DND-41 (cell line): ENCODE measurements around the gene CYP46A1.
"Not testable (repeated sequence)": the region's sequence is repeated elsewhere in the genome, so short reads cannot be mapped to it uniquely, and the experiment has no call there.

ENCODE experiments used
- ATAC-seq: fragments of 200-7000 bp; cut with Tn5 transposase; 3 replicates; pipeline ENCODE4 v1.9.1; 2021; ENCODE audit warnings: low read depth; ENCODE audit not compliant: insufficient read depth
- DNase-seq: peaks from one replicate; pipeline ENCODE4 v3.0.0-alpha.2; 2020
- H2AFZ ChIP-seq: 2 replicates; pipeline ENCODE4 v1.6.0; 2012; ENCODE audit warnings: low read depth, low read length
- H3K27ac ChIP-seq: 2 replicates; pipeline ENCODE4 v1.5.1; 2012; ENCODE audit warnings: low read length, inconsistent platforms
- H3K27me3 ChIP-seq: fragments of 200-600 bp; sonication (generic); 2 replicates; pipeline ENCODE4 v1.6.0; 2012; ENCODE audit warnings: low read length, mild to moderate bottlenecking, inconsistent platforms; ENCODE audit not compliant: insufficient read depth, poor library complexity
- H3K36me3 ChIP-seq: 2 replicates; pipeline ENCODE4 v1.5.1; 2012; ENCODE audit warnings: low read length, inconsistent platforms; ENCODE audit not compliant: insufficient read depth
- H3K4me1 ChIP-seq: 2 replicates; pipeline ENCODE4 v1.5.1; 2012; ENCODE audit warnings: mild to moderate bottlenecking, low read length; ENCODE audit not compliant: insufficient read depth
- H3K4me2 ChIP-seq: 2 replicates; pipeline ENCODE4 v1.6.0; 2012; ENCODE audit warnings: mild to moderate bottlenecking, moderate library complexity, low read length, inconsistent platforms; ENCODE audit not compliant: insufficient read depth
- H3K4me3 ChIP-seq, 2 experiments: fragments of 200-600 bp in 1 of 2; shearing (Covaris generic) in 1 of 2; 2 replicates each; pipeline ENCODE4 v1.5.1; 2012 to 2016; ENCODE audit warnings: inconsistent platforms in 2 of 2, low read length in 2 of 2, mild to moderate bottlenecking in 2 of 2, low read depth in 1 of 2, moderate library complexity in 1 of 2
- H3K79me2 ChIP-seq: 2 replicates; pipeline ENCODE4 v1.6.0; 2012; ENCODE audit warnings: low read length, inconsistent platforms; ENCODE audit not compliant: insufficient read depth
- H3K9ac ChIP-seq: 2 replicates; pipeline ENCODE4 v1.6.0; 2012; ENCODE audit warnings: low read depth, mild to moderate bottlenecking, inconsistent platforms, low read length, moderate library complexity
- H3K9me3 ChIP-seq: 2 replicates; pipeline ENCODE4 v1.5.1; 2012; ENCODE audit warnings: low read length, moderate library complexity, mild to moderate bottlenecking, inconsistent platforms; ENCODE audit not compliant: insufficient read depth, severe bottlenecking
- H4K20me1 ChIP-seq: 2 replicates; pipeline ENCODE4 v1.6.0; 2012; ENCODE audit warnings: low read length; ENCODE audit not compliant: insufficient read depth
- CTCF ChIP-seq: IDR thresholded peaks from 2 replicates; pipeline ENCODE4 v1.5.1; 2012; ENCODE audit warnings: borderline replicate concordance, low read length, moderate library complexity, mild to moderate bottlenecking; ENCODE audit not compliant: poor library complexity, severe bottlenecking; ENCODE audit errors: extremely low read depth
- EZH2 ChIP-seq: IDR thresholded peaks from 3 replicates; pipeline ENCODE4 v1.6.1; 2012; ENCODE audit warnings: borderline replicate concordance, low read depth, mild to moderate bottlenecking, moderate library complexity, low read length, inconsistent platforms; ENCODE audit not compliant: severe bottlenecking

The CYP46A1 gene

GRCh38 chr14:99660006-99660566 lies 24.0 kb upstream of the CYP46A1 start:
- H3K79me2 ChIP-seq = no peaks in the 10 kb centered on the region
- ATAC-seq = no peak
- H3K27ac ChIP-seq = no peak overlapping the region
- no peak for TF ChIP-seq CTCF
- no peak for TF ChIP-seq EZH2
- no peaks in the 10 kb centered on the region for H3K9me3 ChIP-seq
- no peak overlapping the region for H3K4me2 ChIP-seq
- no peak overlapping the region for H2AFZ ChIP-seq
- no peaks in the 10 kb centered on the region for H3K4me1 ChIP-seq
- no peak overlapping the region for H3K9ac ChIP-seq
- no peaks in the 10 kb centered on the region for H3K36me3 ChIP-seq
- peaks cover 5% of the 10 kb centered on the region for H4K20me1 ChIP-seq
- peaks cover 19% of the 10 kb centered on the region for H3K27me3 ChIP-seq
- no peak for DNase-seq
- H3K4me3 ChIP-seq = no peak overlapping the region

GRCh38 chr14:99660794-99661193 lies 23.3 kb upstream of the CYP46A1 start:
- no peaks in the 10 kb centered on the region for H3K36me3 ChIP-seq
- H3K4me1 ChIP-seq = no peaks in the 10 kb centered on the region
- H3K9me3 ChIP-seq = no peaks in the 10 kb centered on the region
- ATAC-seq (no peak), DNase-seq (no peak)
- H3K27me3 ChIP-seq = peaks cover 15% of the 10 kb centered on the region
- TF ChIP-seq CTCF (no peak), EZH2 (no peak)
- H3K9ac ChIP-seq = no peak overlapping the region
- no peak overlapping the region for H2AFZ ChIP-seq
- H4K20me1 ChIP-seq = peaks cover 5% of the 10 kb centered on the region
- no peak overlapping the region for H3K27ac ChIP-seq
- no peak overlapping the region for H3K4me3 ChIP-seq
- H3K4me2 ChIP-seq = no peak overlapping the region
- no peaks in the 10 kb centered on the region for H3K79me2 ChIP-seq

GRCh38 chr14:99661206-99661605 lies 22.9 kb upstream of the CYP46A1 start:
- not testable (repeated sequence) for H3K4me2 ChIP-seq, H3K79me2 ChIP-seq, H3K36me3 ChIP-seq, H3K27ac ChIP-seq, H3K9me3 ChIP-seq, H3K4me3 ChIP-seq, H2AFZ ChIP-seq, H4K20me1 ChIP-seq, H3K4me1 ChIP-seq, H3K9ac ChIP-seq, DNase-seq, ATAC-seq
- H3K27me3 ChIP-seq = peaks cover 10% of the 10 kb centered on the region

- TF ChIP-seq EZH2 (no peak), CTCF (no peak)
- no peak overlapping the region for H2AFZ ChIP-seq
Measured at GRCh38 chr14:99662846-99663245, 21.3 kb upstream of the CYP46A1 start.

More at GRCh38 chr14:99662846-99663245, 21.3 kb upstream of the CYP46A1 start:
- Histone ChIP-seq H3K36me3 (no peaks in the 10 kb centered on the region), H3K79me2 (no peaks in the 10 kb centered on the region), H3K4me1 (no peaks in the 10 kb centered on the region), H3K9ac (no peak overlapping the region), H3K27ac (no peak overlapping the region), H3K9me3 (no peaks in the 10 kb centered on the region), H3K27me3 (peaks cover 6% of the 10 kb centered on the region), H4K20me1 (peaks cover 5% of the 10 kb centered on the region), H3K4me3 (no peak overlapping the region), H3K4me2 (no peak overlapping the region)
- ATAC-seq (no peak), DNase-seq (no peak)
